B cell (primary cell): ENCODE data around the gene TSPAN9. TPM values are rescaled to one million over a fixed set of nuclear protein-coding genes. Genes with fewer than 3 reads are reported as not detected.

ENCODE experiments used
- ATAC-seq: fragments of 200-7000 bp; cut with Tn5 transposase; one replicate; pipeline ENCODE4 v1.10.0; 2021; ENCODE audit warnings: low read depth, mild to moderate bottlenecking, moderate number of reproducible peaks, moderate library complexity
- CTCF ChIA-PET: fragments of 350-600 bp; sonication (Branson Sonifier 250); formaldehyde crosslinking; loops from one replicate; lab custom pipeline; 2021; ENCODE audit warnings: antibody characterized with exemption, inconsistent platforms; lab: Charles Lee
- POLR2A ChIA-PET: fragments of 350-600 bp; sonication (Branson Sonifier 250); formaldehyde crosslinking; loops from one replicate; lab custom pipeline; 2021; ENCODE audit warnings: antibody characterized with exemption; lab: Charles Lee
- DNase-seq: peaks from one replicate; pipeline ENCODE4 v3.0.0; 2013
- H2AFZ ChIP-seq: 2 replicates; pipeline ENCODE4 v1.6.1; 2012; ENCODE audit warnings: mild to moderate bottlenecking, low read depth, low read length; ENCODE audit not compliant: insufficient read depth, poor library complexity, severe bottlenecking
- H3K27ac ChIP-seq, 2 donors: 1 replicate in 1 of 2; 2 replicates in 1 of 2; pipeline ENCODE4 v1.5.1; 2012 to 2013; ENCODE audit warnings: low read length in 2 of 2, mild to moderate bottlenecking in 2 of 2, moderate library complexity in 1 of 2
- H3K27me3 ChIP-seq, 4 experiments: fragments of 200-600 bp in 1 of 4; sonication (generic) in 1 of 4; replicated peaks in 1 of 4; 1 replicate in 2 of 4; 2 replicates in 2 of 4; pipeline versions ENCODE4 v1.6.1 to v1.7.0; 2013 to 2016; ENCODE audit warnings: low read length in 3 of 4, mild to moderate bottlenecking in 2 of 4, mixed read lengths in 1 of 4, moderate library complexity in 1 of 4; ENCODE audit not compliant: insufficient read depth in 4 of 4, control insufficient read depth in 3 of 4; ENCODE audit errors: control extremely low read depth in 1 of 4
- H3K36me3 ChIP-seq, 2 experiments: replicated peaks in 1 of 2; 1 replicate in 1 of 2; 2 replicates in 1 of 2; pipeline versions ENCODE4 v1.6.1 to v1.7.1; 2013; ENCODE audit warnings: low read length in 1 of 2; ENCODE audit not compliant: insufficient read depth in 2 of 2, control insufficient read depth in 1 of 2; ENCODE audit errors: control extremely low read depth in 1 of 2, extremely low read depth in 1 of 2
- H3K4me1 ChIP-seq, 2 donors: fragments of 200-600 bp in 1 of 2; sonication (generic) in 1 of 2; 1 replicate in 1 of 2; 2 replicates in 1 of 2; pipeline versions ENCODE4 v1.5.1 to v1.6.1; 2013 to 2017; ENCODE audit warnings: low read length in 2 of 2; ENCODE audit not compliant: control insufficient read depth in 2 of 2, insufficient read depth in 2 of 2
- H3K4me2 ChIP-seq: replicated peaks from 2 replicates; pipeline ENCODE3; 2012; ENCODE audit warnings: mild to moderate bottlenecking, low read depth, low read length; ENCODE audit not compliant: poor library complexity, severe bottlenecking
- H3K4me3 ChIP-seq, 5 experiments: fragments of 200-600 bp in 1 of 5; sonication (generic) in 1 of 5; 1 replicate in 3 of 5; 2 replicates in 2 of 5; pipeline versions ENCODE4 v1.5.1 to v1.7.0; 2011 to 2016; ENCODE audit warnings: low read length in 4 of 5, mild to moderate bottlenecking in 4 of 5, low read depth in 2 of 5, control low read depth in 1 of 5, moderate library complexity in 1 of 5; ENCODE audit not compliant: insufficient read depth in 1 of 5; ENCODE audit errors: control extremely low read depth in 1 of 5, extremely low read depth in 1 of 5
- H3K79me2 ChIP-seq: fragments of 200-600 bp; sonication (generic); one replicate; pipeline ENCODE4 v1.6.0; 2016; ENCODE audit warnings: low read length; ENCODE audit not compliant: control insufficient read depth, insufficient read depth
- H3K9ac ChIP-seq: fragments of 200-600 bp; sonication (generic); 2 replicates; pipeline ENCODE4 v1.6.1; 2017; ENCODE audit warnings: mild to moderate bottlenecking, low read length, moderate library complexity
- H3K9me3 ChIP-seq, 3 donors: one replicate each; pipeline versions ENCODE4 v1.6.1 to v1.7.1; 2013; ENCODE audit warnings: low read length in 2 of 3; ENCODE audit not compliant: control insufficient read depth in 2 of 3, insufficient read depth in 1 of 3; ENCODE audit errors: control extremely low read depth in 1 of 3
- H4K20me1 ChIP-seq: 2 replicates; pipeline ENCODE4 v1.6.0; 2012; ENCODE audit warnings: mild to moderate bottlenecking, low read length; ENCODE audit not compliant: insufficient read depth, control insufficient read depth, poor library complexity, severe bottlenecking
- H3K27ac Mint-ChIP-seq: one replicate; pipeline ENCODE4 v1.8.0; 2021; ENCODE audit warnings: mixed read lengths
- H3K27me3 Mint-ChIP-seq: one replicate; pipeline ENCODE4 v1.8.0; 2021; ENCODE audit warnings: mixed read lengths
- H3K4me1 Mint-ChIP-seq: one replicate; pipeline ENCODE4 v1.8.0; 2021; ENCODE audit warnings: mixed read lengths
- H3K4me3 Mint-ChIP-seq: one replicate; pipeline ENCODE4 v1.8.0; 2021; ENCODE audit warnings: mixed read lengths
- H3K9me3 Mint-ChIP-seq: one replicate; pipeline ENCODE4 v1.8.0; 2022; ENCODE audit warnings: mixed read lengths; ENCODE audit not compliant: insufficient read depth
- EZH2 ChIP-seq: IDR thresholded peaks from 2 replicates; pipeline ENCODE4 v1.6.1; 2012; ENCODE audit warnings: borderline replicate concordance, low read depth, mild to moderate bottlenecking, moderate library complexity, low read length; ENCODE audit not compliant: insufficient read depth, poor library complexity, severe bottlenecking
- WGBS: methylation state at CpG from one replicate; pipeline ENCODE4 v1.1.5; 2013; ENCODE audit warnings: missing lambda C conversion rate; ENCODE audit not compliant: insufficient coverage; 5-methylcytosine and 5-hydroxymethylcytosine counted together
- intact Hi-C: fragments of 100-400 bp; cut with micrococcal nuclease; formaldehyde crosslinking; loops from one replicate; pipeline ENCODE4 v1.10.0; 2022
- polyA plus RNA-seq: library from polyadenylated mRNA; depleted of rRNA; stranded (reverse); fragments of >200 nt; gene quantifications from 2 replicates; pipeline ENCODE4 v1.2.3, GENCODE V29; 2012
- total RNA-seq, 2 donors: library from RNA; stranded (reverse); fragments of 120-200 nt in 1 of 2; gene quantifications; 1 replicate in 1 of 2; 2 replicates in 1 of 2; pipeline versions ENCODE4 v1.2.3 to v1.2.4, GENCODE V29; 2013 to 2022
- TF ChIP-seq, protein P1 (sequence below): fragments of 200-600 bp; IDR thresholded peaks from one replicate; pipeline ENCODE4 v1.8.0; 2022; ENCODE audit warnings: antibody characterized with exemption, mild to moderate bottlenecking

Gene TSPAN9
- total and polyA plus RNA-seq, 2 donors (not counting 1 experiment from before 2014, with no cell fraction given): 0.15 to 0.37 TPM

DNA sequence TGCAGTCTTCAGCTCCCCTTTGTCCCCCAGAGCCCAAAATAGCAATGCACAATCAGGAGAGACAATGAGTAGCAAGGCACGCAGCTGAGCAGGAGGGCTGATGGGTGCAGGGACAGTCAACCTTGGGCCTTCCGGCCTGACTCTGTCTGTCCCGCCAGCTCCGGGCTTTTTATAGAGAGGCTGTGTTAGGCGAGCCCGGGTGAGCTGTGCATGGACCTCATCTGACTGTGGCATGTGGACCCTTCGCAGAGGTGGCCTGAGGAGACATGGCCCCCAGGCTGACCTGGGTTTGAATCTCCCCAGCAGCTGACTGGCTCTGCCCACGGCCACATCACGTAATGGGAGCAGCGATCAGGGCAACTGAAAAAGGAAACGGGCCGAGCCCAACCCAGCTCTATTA lies 177.9 kb downstream of the TSPAN9 start:
- no peaks in the 10 kb centered on the region for H3K9me3 Mint-ChIP-seq
- H3K4me3 Mint-ChIP-seq: no peak overlapping the region
- Histone ChIP-seq H3K27me3 (no peaks in the 10 kb centered on the region), H3K79me2 (no peaks in the 10 kb centered on the region), H3K9me3 (no peaks in the 10 kb centered on the region), H4K20me1 (no peaks in the 10 kb centered on the region), H3K4me1 (no peaks in the 10 kb centered on the region), H3K4me2 (no peak overlapping the region), H3K4me3 (no peak overlapping the region), H2AFZ (no peak overlapping the region), H3K36me3 (no peaks in the 10 kb centered on the region), H3K9ac (no peak overlapping the region), H3K27ac (no peak overlapping the region)
- intact Hi-C loops: no loop called here
- DNase-seq: no peak
- peaks cover 19% of the 10 kb centered on the region for H3K27me3 Mint-ChIP-seq
- TF ChIP-seq, protein P1, sequence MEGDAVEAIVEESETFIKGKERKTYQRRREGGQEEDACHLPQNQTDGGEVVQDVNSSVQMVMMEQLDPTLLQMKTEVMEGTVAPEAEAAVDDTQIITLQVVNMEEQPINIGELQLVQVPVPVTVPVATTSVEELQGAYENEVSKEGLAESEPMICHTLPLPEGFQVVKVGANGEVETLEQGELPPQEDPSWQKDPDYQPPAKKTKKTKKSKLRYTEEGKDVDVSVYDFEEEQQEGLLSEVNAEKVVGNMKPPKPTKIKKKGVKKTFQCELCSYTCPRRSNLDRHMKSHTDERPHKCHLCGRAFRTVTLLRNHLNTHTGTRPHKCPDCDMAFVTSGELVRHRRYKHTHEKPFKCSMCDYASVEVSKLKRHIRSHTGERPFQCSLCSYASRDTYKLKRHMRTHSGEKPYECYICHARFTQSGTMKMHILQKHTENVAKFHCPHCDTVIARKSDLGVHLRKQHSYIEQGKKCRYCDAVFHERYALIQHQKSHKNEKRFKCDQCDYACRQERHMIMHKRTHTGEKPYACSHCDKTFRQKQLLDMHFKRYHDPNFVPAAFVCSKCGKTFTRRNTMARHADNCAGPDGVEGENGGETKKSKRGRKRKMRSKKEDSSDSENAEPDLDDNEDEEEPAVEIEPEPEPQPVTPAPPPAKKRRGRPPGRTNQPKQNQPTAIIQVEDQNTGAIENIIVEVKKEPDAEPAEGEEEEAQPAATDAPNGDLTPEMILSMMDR: no peak
- no peak for TF ChIP-seq EZH2
- CTCF ChIA-PET: interaction anchor here (0.8 kb wide), 1 partner anchor 20 kb away, joined by 5 read pairs; no protein-coding TSS in a partner anchor
- no peak for ATAC-seq
- POLR2A ChIA-PET: no interaction called here
- 95% methylated on average over 10 of the region's 12 CpGs for WGBS
- H3K27ac Mint-ChIP-seq: no peak overlapping the region
- H3K4me1 Mint-ChIP-seq: no peaks in the 10 kb centered on the region

DNA sequence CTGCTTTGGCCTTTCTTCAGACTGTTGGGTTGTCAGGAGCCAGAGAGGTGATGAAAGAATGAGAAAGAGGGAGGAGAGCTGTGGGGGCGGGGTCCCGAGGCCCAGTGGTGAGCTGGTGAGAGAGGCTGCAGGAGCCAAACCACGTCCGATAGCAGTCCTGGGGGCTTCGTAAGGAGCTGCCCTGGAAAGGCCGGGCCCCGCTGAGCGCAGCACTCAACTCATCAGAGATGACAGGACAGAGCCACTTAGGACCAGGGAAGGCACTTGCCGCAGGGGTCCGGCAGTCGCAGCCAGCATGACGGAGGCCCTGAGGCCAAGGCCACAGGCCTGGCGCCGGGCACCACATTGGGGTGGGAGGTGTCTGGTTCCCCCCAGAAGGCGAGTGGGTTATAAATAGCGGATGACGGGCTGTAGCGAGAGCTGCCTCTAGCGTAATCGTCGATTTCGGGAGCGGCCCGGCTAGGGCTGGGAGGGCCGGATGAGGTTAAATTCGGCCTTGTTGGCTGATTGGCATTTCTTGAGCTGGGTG lies 179.0 kb downstream of the TSPAN9 start:
- H3K27me3 Mint-ChIP-seq: peaks cover 19% of the 10 kb centered on the region
- TF ChIP-seq, protein P1: no peak
- no peak for TF ChIP-seq EZH2

More for the DNA sequence above, 179.0 kb downstream of the TSPAN9 start:
- H3K79me2 ChIP-seq: no peaks in the 10 kb centered on the region
- no peaks in the 10 kb centered on the region for H3K27me3 ChIP-seq
- H4K20me1 ChIP-seq: no peaks in the 10 kb centered on the region
- H3K27ac ChIP-seq: no peak overlapping the region
- no peaks in the 10 kb centered on the region for H3K9me3 ChIP-seq
- H2AFZ ChIP-seq: no peak overlapping the region
- H3K9ac ChIP-seq: no peak overlapping the region
- Mint-ChIP-seq H3K4me3 (no peak overlapping the region), H3K4me1 (no peaks in the 10 kb centered on the region), H3K9me3 (no peaks in the 10 kb centered on the region), H3K27ac (no peak overlapping the region)
- H3K4me3 ChIP-seq: no peak overlapping the region
- ChIA-PET CTCF (no interaction called here), POLR2A (no interaction called here)
- intact Hi-C loops: no loop called here
- no peaks in the 10 kb centered on the region for H3K36me3 ChIP-seq
- no peaks in the 10 kb centered on the region for H3K4me1 ChIP-seq
- ATAC-seq (no peak), DNase-seq (no peak)
- WGBS: 96% methylated on average over 26 of the region's 26 CpGs
- H3K4me2 ChIP-seq: no peak overlapping the region
